ENCODE results near the gene PLPP3.
"Not testable (repeated sequence)": the region's sequence is repeated elsewhere in the genome, so short reads cannot be mapped to it uniquely, and the experiment has no call there.

PLPP3 gene

GRCh38 chr1:56578963-56579875 is at the start of gene PLPP3:
Gene PLPP3 (minus strand): TSS chr1:56579563. CDS start chr1:56579016, 547 bp downstream.
- DNase-seq: no peak

DNA sequence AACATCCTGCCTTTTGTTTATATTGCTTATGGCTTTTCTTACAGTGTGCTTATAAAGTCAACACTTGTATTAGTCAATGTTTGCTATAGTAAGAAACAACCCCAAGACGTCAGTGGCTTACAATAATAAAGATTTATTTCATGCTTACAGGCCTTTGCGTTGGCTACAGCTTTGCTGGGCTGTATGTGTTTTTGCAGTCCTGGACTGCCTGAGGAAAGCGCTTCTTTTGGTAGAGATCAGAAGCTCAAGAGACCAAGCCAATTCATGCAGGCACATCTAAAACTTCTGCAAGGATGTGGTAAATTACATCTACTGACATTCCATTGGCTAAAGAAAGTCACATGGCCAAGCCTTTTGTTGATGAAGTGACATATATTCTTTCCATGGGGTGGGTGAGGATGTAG is 48.3 kb upstream of the PLPP3 start:
- no peak for DNase-seq

GRCh38 chr1:56627019-56627635 is 47.8 kb upstream of the PLPP3 start:
- DNase-seq: no peak

GRCh38 chr1:56626546-56626945 is 47.2 kb upstream of the PLPP3 start:
- DNase-seq: no peak

GRCh38 chr1:56625819-56626440 is 46.6 kb upstream of the PLPP3 start:
- DNase-seq: no peak

- no peak for DNase-seq
These were observed 37.8 kb upstream of the PLPP3 start for GRCh38 chr1:56617141-56617540.

GRCh38 chr1:56610770-56611169 is 31.4 kb upstream of the PLPP3 start:
- DNase-seq: not testable (repeated sequence)

DNA sequence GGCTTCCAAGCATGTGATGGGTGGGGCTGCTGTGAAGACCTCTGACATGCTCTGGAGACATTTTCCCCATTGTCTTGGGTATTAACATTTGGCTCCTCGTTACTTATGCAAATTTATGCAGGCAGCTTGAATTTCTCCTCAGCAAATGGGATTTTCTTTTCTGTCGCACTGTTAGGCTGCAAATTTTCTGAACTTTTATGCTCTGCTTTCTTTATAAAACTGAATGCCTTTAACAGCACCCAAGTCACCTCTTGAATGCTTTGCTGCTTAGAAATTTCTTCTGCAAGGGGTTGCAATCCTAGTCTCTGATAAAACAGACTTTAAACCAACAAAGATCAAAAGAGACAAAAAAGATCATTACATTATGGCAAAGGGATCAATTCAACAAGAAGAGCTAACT is 30.7 kb upstream of the PLPP3 start:
- not testable (repeated sequence) for DNase-seq

DNA sequence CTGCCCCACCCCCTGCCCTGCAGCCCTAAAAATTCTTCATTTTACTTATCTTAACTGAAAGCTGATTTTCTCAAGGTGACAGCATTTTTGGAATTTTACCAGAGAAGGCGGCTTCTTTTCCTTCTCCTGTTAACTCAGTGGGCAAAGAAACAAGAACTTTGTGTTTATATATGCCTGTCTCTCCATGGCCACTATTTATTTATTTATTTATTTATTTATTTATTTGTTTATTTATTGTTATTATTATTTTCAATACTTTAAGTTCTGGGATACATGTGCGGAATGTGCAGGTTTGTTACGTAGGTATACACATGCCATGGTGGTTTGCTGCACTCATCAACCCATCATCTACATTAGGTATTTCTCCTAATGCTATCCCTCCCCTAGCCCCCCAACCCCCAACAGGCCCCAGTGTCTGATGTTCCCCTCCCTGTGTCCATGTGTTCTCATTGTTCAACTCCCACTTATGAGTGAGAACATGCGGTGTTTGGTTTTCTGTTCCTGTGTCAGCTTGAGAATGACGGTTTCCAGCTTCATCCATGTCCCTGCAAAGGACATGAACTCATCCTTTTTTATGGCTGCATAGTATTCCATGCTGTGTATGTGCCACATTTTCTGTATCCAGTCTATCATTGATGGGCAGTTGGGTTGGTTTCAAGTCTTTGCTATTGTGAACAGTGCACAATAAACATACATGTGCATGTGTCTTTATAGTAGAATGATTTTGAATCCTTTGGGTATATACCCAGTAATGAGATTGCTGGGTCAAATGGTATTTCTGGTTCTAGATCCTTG is 16.2 kb upstream of the PLPP3 start:
- DNase-seq: not testable (repeated sequence)

GRCh38 chr1:56591909-56592308 is 12.5 kb upstream of the PLPP3 start:
- DNase-seq: no peak

DNA sequence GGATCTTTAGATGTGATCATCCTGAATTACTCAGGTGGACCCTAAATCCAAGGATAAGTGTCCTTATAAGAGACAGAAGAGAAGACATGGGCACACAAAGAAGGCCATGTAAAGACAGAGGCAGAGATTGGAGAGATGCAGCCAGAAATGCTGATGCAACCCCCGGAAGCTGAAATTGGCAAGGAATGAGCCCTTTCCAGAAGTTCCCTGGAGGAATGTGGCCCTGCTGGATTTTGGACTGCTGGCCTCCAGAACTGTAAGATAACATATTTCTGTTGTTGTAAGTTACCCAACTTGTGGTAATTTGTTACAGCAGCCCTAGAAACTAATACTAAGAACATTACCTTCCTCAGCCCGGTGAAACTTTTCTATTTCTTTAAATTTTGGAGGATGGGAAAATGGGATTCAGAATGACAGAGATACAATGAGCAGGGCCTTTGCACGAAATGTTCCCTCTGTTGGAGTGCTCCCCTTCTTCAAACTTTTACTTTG is 11.2 kb upstream of the PLPP3 start:
- no peak for DNase-seq

GRCh38 chr1:56589369-56589768 is 10.0 kb upstream of the PLPP3 start:
- DNase-seq: no peak

DNA sequence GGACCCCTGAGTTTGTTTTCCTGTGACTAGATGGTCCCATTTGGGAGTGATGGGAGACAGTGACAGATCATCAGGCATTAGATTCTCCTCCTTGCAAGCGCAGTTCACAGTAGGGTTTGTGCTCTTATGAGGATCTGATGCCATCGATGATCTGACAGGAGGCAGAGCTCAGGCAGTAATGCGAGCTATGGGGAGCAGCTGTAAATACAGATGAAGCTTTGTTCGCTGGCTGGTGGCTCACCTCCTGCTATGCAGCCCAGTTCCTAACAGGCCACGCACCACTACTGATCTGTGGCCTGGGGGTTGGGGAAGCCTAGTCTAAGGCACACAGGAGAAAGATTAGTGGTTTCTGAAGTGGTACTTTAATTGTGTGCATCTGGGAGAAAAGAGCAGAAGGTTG is 7.1 kb upstream of the PLPP3 start:
- no peak for DNase-seq

DNA sequence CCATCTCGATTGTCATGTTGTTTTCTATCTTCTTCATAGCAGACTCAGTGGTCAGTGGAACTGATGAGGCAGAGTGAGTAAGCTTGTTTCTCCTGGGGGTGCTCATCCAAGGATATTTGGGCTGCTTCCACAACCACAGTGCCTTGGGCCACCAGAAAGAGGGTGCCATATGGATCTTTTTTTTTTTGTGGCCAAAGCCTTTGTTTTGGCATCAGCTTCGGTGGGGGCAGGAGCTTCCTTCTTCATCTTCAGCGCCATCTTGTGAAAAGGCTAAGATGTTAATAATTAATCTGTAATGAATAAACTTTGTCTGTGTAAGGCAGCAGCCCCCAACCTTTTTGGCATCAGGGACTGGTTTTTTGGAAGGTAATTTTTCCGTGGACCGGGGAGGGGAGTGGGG is 6.6 kb upstream of the PLPP3 start:
- no peak for DNase-seq

GRCh38 chr1:56584910-56585528 is 5.7 kb upstream of the PLPP3 start:
- DNase-seq: no peak

GRCh38 chr1:56583957-56584468 is 4.7 kb upstream of the PLPP3 start:
- no peak for DNase-seq

DNA sequence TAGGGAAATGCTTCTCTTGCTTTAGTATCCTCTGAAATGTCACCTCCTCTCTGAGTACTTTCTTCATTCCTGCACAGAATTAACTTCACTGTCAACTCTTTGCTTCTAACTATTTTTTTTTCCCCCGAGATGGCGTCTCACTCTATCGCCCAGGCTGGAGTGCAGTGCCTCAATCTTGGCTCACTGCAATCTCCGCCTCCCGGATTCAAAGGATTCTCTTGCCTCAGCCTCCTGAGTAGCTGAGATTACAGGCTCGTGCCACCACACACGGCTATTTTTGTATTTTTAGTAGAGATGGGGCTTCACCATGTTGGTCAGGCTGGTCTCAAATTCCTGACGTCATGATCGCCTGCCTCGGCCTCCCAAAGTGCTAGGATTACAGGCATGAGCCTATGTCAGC is 1.4 kb upstream of the PLPP3 start:
- DNase-seq: no peak

DNA sequence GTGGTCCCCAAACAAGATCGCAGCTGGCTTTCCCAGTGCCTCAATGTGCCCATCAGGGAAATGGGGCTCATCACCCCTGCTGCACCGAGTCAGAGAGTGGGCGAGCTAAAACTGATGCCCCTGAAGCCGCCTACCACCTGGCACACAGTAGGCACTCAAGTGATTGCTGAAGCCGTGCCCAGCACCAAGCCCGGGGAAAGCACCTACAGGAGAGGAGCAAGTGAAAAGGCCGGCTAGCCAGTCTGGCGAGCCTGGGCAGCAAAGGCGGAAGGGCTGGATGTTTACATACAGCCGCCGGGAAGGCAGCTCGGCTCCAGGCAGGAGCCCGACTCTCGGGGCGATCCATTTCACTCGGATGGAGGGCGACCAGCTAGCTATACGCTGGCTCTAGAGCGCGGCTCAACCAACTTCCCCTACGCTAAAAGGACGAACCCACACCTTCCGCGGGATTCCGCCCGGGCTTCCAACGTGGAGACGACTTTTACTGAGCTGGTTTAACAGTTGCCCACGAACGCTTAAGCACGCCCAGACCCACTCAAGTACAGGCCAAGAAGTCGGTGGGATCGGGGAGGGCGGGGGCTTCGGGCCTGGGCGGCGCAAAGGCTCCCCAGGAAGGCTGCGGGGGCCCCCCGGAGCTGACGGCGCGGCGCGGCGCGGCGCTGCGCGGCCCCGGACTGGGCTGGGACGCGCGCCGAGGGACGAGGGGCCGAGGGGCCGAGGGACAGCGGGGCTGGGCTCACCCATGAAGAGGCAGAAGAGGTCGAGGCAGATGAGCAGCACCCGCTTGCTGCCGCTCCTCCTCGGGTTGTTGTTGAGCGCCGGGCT is 1.0 kb downstream of the PLPP3 start:
- DNase-seq: no peak

GRCh38 chr1:56577406-56578137 is 1.8 kb downstream of the PLPP3 start:
- no peak for DNase-seq

DNA sequence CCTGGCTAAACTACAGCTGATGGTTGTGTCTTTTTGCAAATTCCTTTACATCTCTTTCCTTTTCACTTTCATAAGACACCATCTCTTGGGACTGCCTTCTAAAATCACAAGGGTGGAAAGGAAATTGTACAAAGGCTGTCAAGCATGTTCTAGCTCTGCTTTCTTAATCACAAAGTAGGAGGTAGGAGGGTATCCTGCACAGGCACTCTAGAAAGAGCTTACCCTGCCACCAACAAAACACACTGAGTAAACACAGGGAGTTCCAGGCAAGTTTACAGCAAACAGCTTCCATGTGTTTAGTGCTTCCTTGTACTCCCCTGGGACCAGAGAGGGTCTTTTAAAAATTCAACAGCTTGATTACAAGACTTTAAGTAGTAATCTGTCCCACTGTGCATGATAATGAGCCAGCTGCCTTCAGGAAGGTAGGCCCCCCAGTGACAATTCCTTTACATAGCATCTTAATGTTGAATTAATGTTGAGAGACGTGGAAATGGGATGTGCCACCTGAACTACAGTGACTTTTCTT is 2.4 kb downstream of the PLPP3 start:
- no peak for DNase-seq
